ENCODE data around the gene VIL1. TPM values are rescaled to one million over a fixed set of nuclear protein-coding genes. Genes with fewer than 3 reads are reported as not detected.

Gene VIL1
- total and polyA plus RNA-seq, 8 donors, result 10.1 to 27.9 (median 13.3) TPM

DNA sequence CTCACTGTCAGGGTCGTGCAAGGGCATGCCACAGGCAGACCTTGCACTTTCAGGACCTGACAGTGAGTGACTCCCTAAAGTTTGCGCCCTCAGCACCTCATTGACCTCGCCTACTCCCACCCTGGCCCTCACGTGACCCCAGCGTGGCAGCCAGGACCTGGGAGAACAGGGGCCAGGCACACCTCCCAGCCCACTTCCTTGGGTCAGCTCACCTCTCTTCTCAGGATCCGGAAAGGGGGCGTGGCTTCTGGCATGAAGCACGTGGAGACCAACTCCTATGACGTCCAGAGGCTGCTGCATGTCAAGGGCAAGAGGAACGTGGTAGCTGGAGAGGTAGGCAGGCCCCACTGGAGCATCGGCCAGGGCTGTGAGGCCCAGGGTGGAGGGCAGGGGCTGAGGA is 8.8 kb downstream of the VIL1 start:
- WGBS, 2 donors, result 81% methylated on average over 11 of the region's 11 CpGs
- H3K36me3 ChIP-seq, result no peaks in the 10 kb centered on the region
- no peak for FAIRE-seq
- intact Hi-C loops (cut with DNase I), result no loop called here
- H3K4me1 ChIP-seq, result no peaks in the 10 kb centered on the region
- H3K4me3 ChIP-seq, result no peak overlapping the region
- TF ChIP-seq, protein P1, sequence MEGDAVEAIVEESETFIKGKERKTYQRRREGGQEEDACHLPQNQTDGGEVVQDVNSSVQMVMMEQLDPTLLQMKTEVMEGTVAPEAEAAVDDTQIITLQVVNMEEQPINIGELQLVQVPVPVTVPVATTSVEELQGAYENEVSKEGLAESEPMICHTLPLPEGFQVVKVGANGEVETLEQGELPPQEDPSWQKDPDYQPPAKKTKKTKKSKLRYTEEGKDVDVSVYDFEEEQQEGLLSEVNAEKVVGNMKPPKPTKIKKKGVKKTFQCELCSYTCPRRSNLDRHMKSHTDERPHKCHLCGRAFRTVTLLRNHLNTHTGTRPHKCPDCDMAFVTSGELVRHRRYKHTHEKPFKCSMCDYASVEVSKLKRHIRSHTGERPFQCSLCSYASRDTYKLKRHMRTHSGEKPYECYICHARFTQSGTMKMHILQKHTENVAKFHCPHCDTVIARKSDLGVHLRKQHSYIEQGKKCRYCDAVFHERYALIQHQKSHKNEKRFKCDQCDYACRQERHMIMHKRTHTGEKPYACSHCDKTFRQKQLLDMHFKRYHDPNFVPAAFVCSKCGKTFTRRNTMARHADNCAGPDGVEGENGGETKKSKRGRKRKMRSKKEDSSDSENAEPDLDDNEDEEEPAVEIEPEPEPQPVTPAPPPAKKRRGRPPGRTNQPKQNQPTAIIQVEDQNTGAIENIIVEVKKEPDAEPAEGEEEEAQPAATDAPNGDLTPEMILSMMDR (IDR thresholded peaks at IDR 0.05), result no peak
- no peak overlapping the region for H3K27ac ChIP-seq
- DNase-seq, result no peak
- no peaks in the 10 kb centered on the region for H3K9me3 ChIP-seq
- ATAC-seq, result no peak
- H3K27me3 ChIP-seq, result no peaks in the 10 kb centered on the region

DNA sequence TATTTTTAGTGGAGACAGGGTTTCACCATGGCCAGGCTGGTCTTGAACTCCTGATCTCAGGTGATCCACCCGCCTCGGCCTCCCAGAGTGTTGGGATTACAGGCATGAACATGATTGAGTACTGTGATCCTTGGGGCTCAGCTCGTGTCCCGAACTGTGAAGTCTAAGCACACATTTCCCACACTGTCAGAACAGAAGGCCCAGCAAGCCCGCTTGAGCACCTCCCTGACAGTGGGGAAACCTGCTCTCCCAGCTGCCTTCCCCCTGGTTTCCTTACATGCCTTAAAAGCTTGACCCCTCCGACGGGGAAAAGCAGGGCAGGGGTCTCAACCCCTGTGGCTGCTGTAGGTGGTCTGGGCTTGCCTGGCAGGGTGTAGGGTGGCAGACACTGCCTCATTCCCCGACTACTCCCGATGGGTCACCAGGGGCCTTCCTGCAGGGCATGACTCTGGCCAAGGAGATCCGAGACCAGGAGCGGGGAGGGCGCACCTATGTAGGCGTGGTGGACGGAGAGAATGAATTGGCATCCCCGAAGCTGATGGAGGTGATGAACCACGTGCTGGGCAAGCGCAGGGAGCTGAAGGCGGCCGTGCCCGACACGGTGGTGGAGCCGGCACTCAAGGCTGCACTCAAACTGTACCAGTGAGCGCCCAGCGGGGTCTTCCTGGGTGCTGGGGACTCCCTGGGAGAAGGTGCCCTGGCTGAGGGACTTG is 10.1 kb downstream of the VIL1 start:
- no peaks in the 10 kb centered on the region for H3K27me3 ChIP-seq
- H3K36me3 ChIP-seq, result no peaks in the 10 kb centered on the region
- ATAC-seq (no peak), FAIRE-seq (no peak), DNase-seq (peak in 1 of 6 donors; percentile 45)
- 93 to 96% methylated on average over 24 of the region's 24 CpGs for WGBS, 2 donors
- intact Hi-C loops (cut with DNase I), result no loop called here
- no peaks in the 10 kb centered on the region for H3K4me1 ChIP-seq
- TF ChIP-seq, protein P1 (IDR thresholded peaks at IDR 0.05), result no peak
- H3K4me3 ChIP-seq, result no peak overlapping the region
- H3K27ac ChIP-seq, result no peak overlapping the region
- no peaks in the 10 kb centered on the region for H3K9me3 ChIP-seq

DNA sequence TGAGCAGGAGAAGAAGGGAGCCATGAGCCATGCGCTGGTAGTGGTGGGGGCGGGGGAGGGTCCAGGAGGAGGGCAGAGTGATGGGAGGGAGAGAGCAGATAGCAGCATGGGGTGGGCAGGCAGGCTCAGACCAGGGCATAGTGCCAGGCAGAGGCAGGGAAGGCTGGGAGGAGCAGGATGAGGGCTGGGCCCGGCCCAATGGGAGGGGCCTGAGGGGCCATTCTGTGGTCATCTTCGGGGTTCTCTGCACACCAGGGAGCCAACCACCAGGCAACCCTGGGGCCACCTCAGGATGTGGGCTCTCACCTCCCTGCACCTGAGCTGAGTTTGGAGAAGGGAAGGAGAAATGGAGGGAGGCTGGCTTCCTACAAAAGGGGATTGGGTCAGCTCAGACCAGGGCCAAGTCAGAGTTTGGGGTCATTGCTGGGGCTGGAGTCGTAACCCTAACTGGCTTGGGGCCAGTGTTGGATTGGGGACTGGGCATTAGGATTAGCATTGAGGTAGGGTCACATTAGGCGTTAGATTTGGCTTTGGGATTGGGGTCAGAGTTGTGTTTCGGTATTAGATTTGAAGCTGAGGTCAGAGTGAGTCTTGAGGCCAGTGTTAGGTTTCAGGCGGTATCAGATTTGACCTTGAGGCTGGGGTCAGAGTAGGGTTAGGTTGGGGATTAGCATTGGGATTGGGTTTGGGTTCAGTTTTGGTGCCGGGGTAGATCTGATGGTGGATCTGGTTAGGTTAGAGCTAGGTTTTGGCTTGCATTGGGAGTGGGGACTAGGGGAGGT is 11.2 kb downstream of the VIL1 start:
- no peaks in the 10 kb centered on the region for H3K27me3 ChIP-seq
- FAIRE-seq, result no peak
- TF ChIP-seq, protein P1 (IDR thresholded peaks at IDR 0.05), result no peak

DNA sequence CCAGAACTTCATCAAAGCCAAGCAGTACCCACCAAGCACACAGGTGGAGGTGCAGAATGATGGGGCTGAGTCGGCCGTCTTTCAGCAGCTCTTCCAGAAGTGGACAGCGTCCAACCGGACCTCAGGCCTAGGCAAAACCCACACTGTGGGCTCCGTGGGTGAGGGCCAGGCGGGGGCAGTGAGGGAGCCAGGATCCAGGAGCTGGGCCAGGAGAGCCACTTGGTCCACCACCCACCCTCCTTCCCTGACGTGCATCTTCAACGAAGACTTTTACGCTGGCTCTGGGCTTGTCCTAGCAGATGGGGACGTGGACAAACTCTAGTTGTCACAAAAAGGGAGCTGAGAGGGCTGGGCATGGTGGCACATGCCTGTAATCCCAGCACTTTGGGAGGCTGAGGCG is 11.8 kb downstream of the VIL1 start:
- FAIRE-seq (no peak), DNase-seq (peak in 1 of 6 donors; percentile 14), ATAC-seq (no peak)
- H3K9me3 ChIP-seq, result no peaks in the 10 kb centered on the region
- TF ChIP-seq, protein P1 (IDR thresholded peaks at IDR 0.05), result no peak
- intact Hi-C loops (cut with DNase I), result no loop called here
- no peaks in the 10 kb centered on the region for H3K27me3 ChIP-seq
- no peaks in the 10 kb centered on the region for H3K36me3 ChIP-seq
- H3K4me1 ChIP-seq, result no peaks in the 10 kb centered on the region
- H3K4me3 ChIP-seq, result no peak overlapping the region
- H3K27ac ChIP-seq, result no peak overlapping the region
- 90 to 92% methylated on average over 11 of the region's 11 CpGs for WGBS, 2 donors

More for the DNA sequence above, 11.2 kb downstream of the VIL1 start:
- Histone ChIP-seq H3K9me3 (no peaks in the 10 kb centered on the region), H3K27ac (no peak overlapping the region), H3K4me1 (no peaks in the 10 kb centered on the region), H3K4me3 (no peak overlapping the region), H3K36me3 (no peaks in the 10 kb centered on the region)
- ATAC-seq (no peak), DNase-seq (peak in 1 of 6 donors; percentile 25)
- intact Hi-C loops (cut with DNase I), result no loop called here
- WGBS, 2 donors, result 74 to 85% methylated on average over 9 of the region's 9 CpGs

DNA sequence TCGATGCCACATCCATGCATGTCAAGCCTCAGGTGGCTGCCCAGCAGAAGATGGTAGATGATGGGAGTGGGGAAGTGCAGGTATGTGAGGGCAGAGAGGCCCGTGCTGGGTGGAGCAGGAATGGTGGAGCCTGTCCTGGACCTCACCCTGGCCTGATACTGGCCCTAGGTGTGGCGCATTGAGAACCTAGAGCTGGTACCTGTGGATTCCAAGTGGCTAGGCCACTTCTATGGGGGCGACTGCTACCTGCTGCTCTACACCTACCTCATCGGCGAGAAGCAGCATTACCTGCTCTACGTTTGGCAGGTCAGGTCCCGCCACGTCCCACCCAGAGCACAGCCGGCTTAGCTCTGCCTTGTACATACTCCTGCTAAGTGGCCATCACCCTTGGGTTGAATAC is 13.0 kb downstream of the VIL1 start:
- FAIRE-seq (no peak), ATAC-seq (no peak), DNase-seq (peak in 1 of 6 donors; percentile 35)
- Histone ChIP-seq H3K27ac (no peak overlapping the region), H3K9me3 (no peaks in the 10 kb centered on the region), H3K4me3 (no peak overlapping the region), H3K4me1 (no peaks in the 10 kb centered on the region), H3K36me3 (no peaks in the 10 kb centered on the region), H3K27me3 (no peaks in the 10 kb centered on the region)
- intact Hi-C loops (cut with DNase I), result no loop called here
- TF ChIP-seq, protein P1 (IDR thresholded peaks at IDR 0.05), result no peak
- 81 to 95% methylated on average over 6 to 10 of the region's 10 CpGs for WGBS, 2 donors

Data from pancreas (tissue), 10 donors.